HG03565 (cell line): ENCODE measurements around the gene RNF43.
"Not testable (repeated sequence)": the region's sequence is repeated elsewhere in the genome, so short reads cannot be mapped to it uniquely, and the experiment has no call there.

Source experiments
- ATAC-seq: cut with Tn5 transposase; IDR thresholded peaks from one replicate; pipeline ENCODE4 v1.9.1; 2021; ENCODE audit warnings: mild to moderate bottlenecking, moderate library complexity; ENCODE audit not compliant: unreplicated experiment

The RNF43 gene

DNA sequence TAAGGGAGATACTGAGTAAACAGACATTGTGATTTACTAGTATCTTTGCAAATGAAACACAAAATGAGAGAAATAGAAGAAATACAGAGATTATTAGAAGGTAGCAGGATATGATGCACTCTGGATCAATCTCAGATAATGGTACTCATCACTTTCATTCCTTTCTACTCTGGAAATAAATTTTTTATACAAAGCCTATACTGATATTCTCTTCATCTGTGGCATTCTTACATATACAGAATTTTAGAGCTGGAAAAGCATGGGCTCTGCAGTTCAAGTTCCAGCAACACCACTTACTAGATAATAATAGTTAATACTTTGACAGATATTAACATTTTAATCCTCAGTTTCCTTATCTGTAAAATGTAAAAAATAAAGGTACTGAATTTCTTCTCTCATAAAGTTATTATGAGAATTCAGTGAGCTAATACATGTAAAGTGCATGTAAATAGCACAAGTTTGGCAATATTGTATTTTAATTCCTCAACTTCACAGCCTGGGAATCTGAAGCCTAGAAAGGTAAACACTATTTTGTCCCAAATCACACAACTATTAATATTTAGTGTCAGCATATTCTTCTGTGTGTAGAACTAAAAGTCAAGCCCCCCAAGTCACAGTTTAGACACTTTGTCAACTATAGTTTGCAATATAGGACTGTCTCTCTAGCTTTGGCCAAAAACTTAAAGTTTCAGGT lies 6.5 kb downstream of the RNF43 start:
- no peak for ATAC-seq

DNA sequence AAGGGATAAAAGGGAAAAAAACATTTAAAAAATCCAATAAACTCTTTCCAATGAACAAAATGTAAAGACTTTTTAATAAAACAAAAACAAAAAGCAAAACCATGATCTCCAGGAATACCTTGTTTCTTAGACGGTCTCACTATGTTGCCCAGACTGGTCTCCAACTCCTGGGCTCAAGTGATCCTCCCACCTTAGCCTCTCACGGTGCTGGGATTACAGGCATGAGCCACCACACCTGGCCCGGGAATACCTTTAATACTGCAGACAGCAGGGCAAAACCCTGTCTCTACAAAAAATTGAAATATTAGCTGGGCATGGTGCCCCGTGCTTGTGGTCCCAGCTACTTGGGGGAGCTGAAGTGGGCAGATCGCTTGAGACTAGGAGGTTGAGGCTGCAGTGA lies 7.9 kb downstream of the RNF43 start:
- ATAC-seq = no peak

DNA sequence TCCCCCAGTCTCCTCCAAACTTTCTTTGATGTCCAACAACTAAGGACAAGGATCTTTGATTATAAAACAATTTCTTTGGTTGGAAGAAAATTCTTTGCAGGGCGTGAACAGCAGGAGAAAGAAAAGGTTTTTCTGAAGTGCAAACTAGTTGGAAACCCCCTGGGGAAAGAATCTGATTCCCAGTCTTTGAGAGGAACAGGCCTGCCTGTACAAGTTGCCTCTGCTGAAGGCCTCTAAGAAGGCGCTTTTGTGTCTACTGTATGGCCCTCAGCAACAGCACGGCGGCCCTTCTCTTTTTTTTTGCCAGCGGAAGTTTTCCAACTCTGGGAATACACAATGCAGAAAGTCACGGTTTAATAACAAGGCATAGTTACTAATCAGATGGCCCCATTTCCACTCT lies 14.0 kb downstream of the RNF43 start:
- no peak for ATAC-seq

DNA sequence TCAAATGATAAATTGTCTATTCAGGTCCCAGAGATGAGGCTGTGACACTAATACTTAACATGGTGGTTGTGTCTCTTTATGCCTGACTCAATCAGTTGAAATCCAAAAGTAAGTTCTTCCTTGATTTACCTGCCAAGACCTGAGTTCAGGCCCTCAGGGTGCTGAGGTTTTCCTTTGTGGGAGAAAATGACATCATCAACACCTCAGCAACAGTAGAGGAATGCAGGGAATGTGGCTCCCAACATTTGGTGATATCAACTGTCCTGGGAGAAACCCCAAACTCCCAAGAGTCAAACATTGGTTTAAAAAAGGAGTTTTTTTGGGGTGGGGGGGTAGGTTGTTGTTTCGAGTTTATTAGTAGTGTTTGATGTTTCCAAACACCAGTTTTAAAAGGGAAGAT lies 14.7 kb downstream of the RNF43 start:
- ATAC-seq = no peak

DNA sequence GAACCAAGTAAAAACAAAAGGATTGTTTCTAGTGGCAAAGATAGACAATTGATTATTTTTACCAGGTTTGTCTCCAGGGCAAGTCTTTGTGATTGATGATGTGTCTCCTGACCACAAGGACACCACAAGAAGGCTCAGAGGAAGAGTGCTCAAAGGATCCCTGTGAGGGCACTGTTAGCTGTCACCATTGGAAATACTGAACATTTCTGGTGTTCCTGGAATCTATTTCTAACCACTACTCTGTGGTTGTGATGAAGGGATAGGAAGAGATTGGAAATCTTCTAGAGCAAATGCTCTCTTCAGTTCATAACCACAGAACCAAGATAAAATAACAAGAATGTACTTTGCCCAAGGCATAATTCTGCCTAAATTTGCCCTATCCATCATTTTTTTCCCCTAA lies 15.3 kb downstream of the RNF43 start:
- ATAC-seq = no peak

DNA sequence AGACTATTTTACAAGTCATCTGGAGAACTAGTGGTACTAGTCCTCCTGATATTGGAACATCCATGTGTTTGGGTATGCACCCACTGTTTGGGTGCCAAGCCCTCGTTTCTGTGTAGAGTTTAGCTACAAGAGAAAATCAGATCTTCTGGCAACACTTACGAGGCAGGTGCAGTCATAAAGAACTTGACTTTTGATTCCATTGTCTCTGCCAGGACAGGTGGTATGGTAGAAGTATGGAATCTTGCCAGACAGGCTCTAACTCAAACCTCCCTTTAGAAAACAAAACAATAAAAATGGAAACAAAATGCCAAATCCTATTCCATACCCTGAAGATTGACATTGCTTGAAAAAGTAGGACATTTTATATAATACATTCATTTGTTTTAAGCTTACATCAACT lies 16.0 kb downstream of the RNF43 start:
- ATAC-seq = no peak

DNA sequence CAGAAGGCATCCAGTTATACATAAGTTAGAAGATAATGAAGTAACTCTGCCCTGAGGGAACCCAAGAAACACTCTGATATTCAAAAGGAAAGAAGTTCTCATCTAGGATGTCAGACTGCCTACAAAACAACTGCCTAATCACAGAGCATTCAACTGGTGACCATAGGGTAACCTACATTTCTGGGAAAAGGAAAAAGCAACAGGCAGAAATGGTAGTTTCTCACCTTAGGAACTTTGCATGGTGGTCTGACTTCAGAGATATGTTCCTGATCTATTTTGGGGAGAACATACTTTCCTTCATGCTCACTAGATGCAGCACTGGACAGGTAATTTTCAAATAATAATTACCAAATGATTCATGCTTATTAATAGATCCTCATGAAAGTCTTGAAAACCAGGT lies 16.5 kb downstream of the RNF43 start:
- ATAC-seq = no peak

DNA sequence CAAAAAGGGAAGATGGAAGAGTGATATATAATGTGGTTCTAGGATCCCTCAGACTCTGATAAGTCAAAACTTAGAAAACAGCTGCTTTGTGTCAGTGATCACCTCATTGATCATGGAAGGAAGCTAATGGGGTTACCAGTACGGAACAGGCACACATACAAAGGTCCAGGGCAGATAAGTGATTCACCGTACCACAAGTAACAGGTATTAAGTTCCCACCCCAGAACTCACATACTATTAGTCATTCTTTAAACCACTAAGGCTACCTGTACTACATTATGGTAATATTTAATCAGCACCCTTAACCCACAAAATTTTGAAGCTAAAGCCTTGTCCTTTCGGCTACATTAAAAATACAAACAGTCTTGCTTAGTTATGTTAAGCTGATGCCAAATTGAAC lies 17.4 kb downstream of the RNF43 start:
- ATAC-seq = no peak

DNA sequence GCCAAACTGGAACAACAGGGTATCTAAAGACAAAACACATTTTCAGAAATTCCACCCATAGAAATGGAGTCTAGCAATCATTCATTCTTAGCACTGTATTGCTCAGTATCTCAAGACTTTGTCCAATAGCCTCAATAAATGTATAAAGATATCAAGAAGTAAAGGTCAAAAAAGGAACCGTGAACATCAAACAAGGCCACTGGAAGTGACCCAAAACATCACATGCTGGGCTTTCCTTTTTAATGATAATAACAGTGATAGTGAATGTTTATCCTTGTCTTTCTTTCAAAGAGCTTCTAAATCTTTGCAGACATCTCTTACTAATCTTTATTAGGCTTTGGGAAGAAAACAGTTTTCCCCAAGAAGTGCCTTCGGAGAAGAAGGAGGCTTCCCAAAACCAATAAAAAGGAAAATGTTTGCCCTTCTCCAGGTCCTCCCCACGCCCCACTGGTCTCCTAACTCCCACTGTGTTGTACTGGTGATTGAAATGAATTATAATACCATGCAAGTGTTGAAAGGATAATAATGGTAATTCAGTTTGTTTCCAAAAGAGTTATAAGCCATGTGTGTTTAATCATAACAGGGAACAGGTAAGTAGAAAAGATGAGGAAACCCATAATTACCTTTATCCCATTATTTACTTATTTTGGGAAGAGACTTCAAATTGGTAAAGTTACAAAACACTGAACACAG lies 18.6 kb downstream of the RNF43 start:
- no peak for ATAC-seq

DNA sequence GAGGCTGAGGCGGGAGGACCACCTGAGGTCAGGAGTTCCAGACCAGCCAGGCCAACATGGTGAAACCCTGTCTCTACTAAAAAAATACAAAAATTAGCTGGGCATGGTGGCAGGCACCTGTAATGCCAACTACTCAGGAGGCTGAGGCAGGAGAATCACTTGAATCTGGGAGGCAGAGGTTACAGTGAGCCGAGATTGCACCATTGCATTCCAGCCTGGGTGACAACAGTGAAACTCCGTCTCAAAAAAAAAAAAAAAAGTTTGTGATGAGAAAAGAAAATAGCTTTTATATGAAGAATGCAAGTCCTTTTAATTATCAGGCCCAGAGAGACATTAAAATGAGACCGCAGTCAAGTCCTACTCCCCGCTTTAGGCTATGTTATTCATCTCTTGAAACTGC lies 19.9 kb downstream of the RNF43 start:
- ATAC-seq = not testable (repeated sequence)

DNA sequence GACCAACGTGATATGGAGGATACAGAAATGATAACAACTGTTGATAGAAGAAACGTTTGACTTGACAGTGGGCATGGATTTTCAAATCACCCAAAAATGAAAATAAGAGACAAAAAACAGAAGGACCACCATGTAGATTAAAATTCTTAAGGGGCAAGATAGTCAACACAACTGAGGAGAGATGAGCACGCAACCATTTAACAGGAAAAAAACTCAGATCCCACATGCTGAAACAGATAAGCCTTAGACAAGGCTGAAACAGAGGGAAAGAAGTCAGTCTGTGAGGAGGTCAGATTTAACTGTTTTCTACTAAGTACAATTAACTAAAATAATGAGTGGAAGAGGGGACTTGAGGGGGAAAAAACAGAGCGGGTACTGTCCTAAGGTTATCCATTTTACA lies 21.2 kb downstream of the RNF43 start:
- ATAC-seq = no peak

DNA sequence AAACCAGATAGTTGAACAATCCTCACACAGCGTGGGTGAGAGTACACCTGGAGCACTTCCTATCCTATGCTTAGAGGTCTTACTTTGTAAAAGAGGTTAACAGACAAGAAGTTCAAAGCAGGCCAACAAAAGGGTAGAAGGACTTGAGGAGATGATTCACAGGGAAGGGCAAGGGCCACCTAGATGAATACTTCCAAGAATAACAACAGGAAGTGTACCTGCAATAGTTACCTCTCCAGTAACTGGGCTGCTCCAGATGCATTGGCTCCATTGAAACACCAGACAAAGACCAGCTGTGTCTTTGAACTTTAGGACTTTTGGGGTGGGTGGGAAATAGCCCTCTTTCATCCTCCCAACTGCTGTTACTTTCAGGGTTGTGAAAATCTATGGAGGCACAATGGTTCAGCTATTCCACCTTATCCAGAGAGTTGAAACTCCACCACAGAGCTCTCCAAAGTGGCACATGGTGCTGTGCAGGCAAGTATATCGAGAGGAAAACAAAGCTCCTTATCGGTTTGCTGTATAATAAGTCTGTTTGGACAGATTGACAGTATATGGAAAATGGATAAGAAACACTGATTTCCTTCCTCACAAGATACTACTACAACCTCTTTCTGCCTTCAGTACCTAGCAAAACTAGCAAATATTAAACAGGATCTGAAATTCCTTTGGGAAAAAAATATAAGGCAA lies 22.7 kb downstream of the RNF43 start:
- no peak for ATAC-seq

DNA sequence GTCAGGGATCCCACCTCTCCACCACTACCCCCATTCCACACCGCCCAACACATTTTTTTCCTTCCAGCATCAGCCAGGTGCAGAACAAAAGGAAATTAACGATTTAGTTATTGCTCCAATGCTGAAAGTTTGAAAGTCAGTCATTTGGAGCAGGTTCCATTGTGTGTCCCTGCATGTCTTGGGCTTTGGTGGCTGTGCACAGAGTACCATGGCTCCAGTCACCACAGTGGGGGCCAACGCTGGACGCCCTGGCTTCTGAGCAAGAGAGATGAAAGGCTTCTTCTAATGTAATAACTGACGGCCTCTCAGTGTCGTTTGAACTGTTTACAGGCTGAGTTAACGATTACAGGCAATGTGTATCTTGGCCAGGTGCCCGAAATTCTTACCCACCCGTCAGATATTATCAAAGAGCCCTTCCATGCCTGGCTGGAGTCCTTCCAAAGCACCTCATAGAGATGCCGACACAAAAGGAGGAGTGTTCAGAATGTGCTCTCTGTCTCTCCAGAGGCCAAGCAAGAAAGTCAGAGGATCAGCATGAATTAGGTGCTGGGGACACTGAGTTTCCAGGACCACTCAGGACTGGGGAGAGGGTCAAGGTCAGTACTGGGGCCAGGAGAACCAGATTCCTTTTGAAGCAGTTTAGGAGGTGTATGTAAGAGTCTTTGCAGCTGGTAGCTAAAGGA lies 25.9 kb downstream of the RNF43 start:
- no peak for ATAC-seq

DNA sequence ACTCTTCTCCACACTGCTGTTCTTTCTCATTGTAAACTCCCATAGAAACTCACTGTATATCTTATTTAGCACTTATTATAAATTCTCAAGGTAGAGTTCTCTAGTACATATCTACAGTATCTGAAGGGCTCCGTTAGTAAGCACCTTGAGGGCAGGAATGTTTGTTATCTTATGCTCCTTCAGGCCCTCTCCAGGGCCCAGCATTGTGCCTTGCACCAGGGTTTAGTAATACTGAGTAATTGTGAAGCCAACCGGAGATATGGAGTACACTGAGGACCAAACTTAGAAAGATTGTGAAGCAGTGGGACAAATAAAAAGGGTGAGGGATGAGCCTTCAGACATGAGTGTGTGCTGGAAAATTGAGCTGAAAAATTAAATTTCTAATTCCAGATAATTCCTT lies 26.4 kb downstream of the RNF43 start:
- ATAC-seq = no peak

DNA sequence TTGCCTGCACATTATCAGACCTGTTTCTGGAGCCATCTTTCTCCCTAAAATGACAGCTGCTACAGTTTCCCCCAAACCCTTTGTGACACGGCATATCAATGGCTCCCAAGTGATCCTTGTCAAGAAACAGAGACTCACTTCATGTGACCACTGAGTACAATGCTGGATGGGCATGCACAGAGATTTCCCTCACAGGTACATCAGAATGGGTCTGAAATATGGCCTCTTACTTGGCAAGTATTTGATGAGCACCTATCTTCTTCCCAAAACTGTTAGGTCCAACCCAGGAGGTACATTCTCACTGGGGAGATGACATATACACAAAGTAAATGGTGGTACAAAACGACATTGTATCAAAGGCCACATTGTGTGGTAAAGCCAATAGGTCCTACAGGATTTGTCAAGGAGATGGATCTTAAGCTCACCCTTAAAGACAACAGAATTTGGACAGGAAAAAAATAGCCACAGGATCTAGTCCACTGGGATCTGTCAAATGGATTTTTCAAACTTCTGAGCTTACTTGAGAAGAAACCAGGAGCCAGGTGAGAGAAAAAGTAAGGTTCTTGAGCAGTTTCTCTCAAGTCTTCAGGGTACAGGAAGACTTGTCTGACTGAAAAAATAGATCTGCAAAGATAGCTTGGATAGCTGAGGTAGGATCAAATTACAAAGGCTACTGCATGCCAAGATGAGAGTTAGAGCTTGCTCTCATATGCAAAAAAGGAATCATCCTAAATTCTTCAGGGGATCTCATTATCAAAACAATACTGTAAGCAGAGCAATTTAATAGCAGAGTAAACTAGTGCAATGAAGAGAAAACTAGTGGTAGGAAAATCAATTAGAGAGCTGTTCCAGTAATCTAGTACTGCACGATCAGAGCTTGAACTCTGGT lies 28.8 kb downstream of the RNF43 start:
- no peak for ATAC-seq

DNA sequence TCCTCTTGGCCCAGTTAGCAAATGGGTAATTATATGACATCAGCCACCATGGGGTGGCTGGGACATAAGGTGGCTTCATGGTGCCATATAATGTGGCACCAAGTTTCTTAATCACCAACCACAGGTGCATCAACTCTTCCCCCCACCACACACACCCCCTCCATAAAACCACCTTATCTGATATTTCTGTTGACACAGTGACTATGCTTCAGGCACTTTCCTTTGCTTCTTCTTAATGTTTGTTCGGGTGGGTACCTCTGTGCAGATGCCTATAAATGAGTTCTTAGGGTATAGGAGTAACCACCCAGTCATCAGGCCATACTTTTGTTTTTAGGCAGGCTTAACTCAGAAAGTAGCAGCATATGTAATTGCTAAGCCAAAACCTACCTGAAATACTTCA lies 29.5 kb downstream of the RNF43 start:
- ATAC-seq = no peak

DNA sequence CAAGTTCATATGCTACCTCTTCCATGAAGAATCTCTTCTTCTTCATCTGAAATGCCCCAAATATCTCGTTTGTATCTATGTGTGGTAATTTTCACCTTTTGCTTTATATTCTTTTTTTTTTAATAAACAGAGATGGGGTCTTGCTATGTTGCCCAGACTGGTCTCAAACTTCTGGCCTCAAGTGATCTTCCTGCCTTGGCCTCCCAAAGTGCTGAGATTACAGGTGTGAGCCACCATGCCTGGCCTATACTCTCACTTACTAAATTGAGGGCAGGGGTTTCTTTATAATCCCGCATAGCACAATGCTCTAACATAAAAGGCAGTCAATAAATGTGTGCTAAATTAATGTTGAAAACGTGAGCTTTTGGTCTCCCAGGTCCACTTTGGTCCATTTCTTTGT lies 30.6 kb downstream of the RNF43 start:
- no peak for ATAC-seq

DNA sequence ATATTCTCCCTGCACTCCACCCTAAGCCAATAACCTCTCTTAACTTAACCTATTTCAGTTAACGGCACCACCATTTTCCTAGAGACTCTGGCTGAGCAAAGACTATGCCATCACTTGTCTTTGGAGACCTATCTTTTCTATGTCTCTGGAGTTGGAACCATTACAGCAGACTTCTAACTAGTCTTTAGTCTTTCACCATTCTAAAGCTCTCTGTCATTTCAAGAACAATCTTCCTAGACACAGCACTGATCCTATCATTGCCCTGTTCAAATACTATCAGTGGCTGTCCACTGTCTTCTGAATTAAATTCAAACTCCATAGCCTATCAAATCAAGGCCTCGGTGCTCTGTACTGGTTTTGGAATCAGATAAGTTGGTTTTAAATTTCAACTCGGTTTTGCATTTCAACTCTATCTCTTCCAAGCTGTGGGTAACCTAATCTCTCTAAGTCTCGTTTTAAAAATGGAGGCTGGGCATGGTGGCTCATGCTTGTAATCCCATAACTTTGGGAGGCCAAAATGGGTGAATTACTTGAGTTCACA lies 31.9 kb downstream of the RNF43 start:
- ATAC-seq = no peak

DNA sequence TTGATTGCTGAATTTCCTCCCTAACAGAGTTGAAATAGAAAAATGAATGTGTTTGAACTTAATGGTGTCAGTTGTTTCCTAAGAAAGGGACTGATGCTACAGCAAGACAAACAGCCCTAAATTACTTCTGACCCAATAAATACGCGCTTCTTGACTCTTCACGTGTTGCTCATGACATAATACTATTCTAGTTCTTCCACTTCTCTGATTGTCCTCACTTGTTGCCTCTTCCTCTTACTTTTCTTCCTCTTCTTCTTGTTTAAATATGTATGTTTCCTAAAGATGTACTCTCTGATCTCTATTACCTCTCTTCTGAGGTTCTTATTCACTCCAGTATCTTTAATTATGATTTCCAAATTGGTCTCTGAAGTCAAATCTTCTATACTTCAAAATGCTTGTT lies 32.4 kb downstream of the RNF43 start:
- ATAC-seq = no peak

DNA sequence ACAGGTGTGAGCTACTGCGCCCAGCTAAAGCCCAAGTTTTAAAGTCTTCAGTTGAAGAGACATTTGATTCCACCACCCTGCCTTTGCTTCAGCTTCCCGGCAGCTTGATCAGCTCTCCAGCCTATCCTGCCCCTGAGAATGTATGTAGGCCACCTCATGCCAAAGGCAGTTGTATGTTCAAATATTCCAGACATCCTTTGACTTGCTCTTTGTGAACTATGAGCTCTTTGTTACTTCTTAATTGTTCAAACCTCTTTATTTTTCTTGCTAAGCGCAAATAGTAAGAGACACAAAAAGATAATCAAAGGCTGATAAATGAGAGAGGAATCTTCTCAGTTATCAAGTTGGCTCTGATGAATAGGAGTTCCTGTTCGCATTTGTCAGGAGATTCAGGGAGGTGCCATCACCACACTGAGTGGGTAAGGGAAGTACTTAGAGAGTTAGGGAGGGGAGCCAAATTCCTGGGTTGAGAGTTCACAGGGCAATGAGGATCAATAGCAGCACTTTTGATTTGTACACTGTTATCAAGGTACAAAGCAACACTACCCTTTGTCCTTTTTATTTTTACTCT lies 33.4 kb downstream of the RNF43 start:
- ATAC-seq = no peak
